Endothelial cell (in vitro differentiated cells): Measurements from ENCODE around the gene UEVLD. TPM values are rescaled to one million over a fixed set of nuclear protein-coding genes. Genes with fewer than 3 reads are reported as not detected.

Source experiments
- DNase-seq: peaks from one replicate; pipeline ENCODE4 v3.0.0; 2021; ENCODE audit warnings: low spot score
- H3K27ac Mint-ChIP-seq: one replicate; pipeline ENCODE4 v1.8.0; 2021; ENCODE audit warnings: mixed read lengths, inconsistent platforms; ENCODE audit not compliant: unreplicated experiment
- H3K27me3 Mint-ChIP-seq: one replicate; pipeline ENCODE4 v1.8.0; 2021; ENCODE audit warnings: mild to moderate bottlenecking, moderate library complexity, mixed read lengths, inconsistent platforms; ENCODE audit not compliant: unreplicated experiment
- H3K36me3 Mint-ChIP-seq: one replicate; pipeline ENCODE4 v1.8.0; 2021; ENCODE audit warnings: mild to moderate bottlenecking, low read depth, mixed read lengths, inconsistent platforms; ENCODE audit not compliant: unreplicated experiment
- H3K4me1 Mint-ChIP-seq: one replicate; pipeline ENCODE4 v1.8.0; 2021; ENCODE audit warnings: mild to moderate bottlenecking, mixed read lengths, inconsistent platforms; ENCODE audit not compliant: unreplicated experiment
- H3K4me3 Mint-ChIP-seq: one replicate; pipeline ENCODE4 v1.8.0; 2021; ENCODE audit warnings: mild to moderate bottlenecking, mixed read lengths, inconsistent platforms; ENCODE audit not compliant: unreplicated experiment
- H3K9me3 Mint-ChIP-seq: one replicate; pipeline ENCODE4 v1.8.0; 2021; ENCODE audit warnings: mixed read lengths, inconsistent platforms; ENCODE audit not compliant: unreplicated experiment
- long read RNA-seq: library from polyadenylated mRNA; unstranded; transcript quantifications from one replicate; pipeline ENCODE4 v2.0.0, GENCODE V29; 2020; ENCODE audit not compliant: unreplicated experiment
- total RNA-seq: library from RNA; stranded (reverse); fragmentation: NEBNext Ultra II Directional; extraction: Animal tissue kit (Norgen Biotek cat#: 25700); gene quantifications from one replicate; pipeline ENCODE4 v1.2.1, GENCODE V29; 2021; ENCODE audit not compliant: unreplicated experiment
- TF ChIP-seq, protein P1 (sequence below): fragments of 200-600 bp; sonication (generic); IDR thresholded peaks from one replicate; pipeline ENCODE4 v1.5.0; 2021; ENCODE audit warnings: antibody characterized with exemption; ENCODE audit not compliant: unreplicated experiment

The UEVLD gene
- total RNA-seq, result 13.2 TPM
- long read RNA-seq, full-length matches to known transcripts, result 3 of 6 reads
- long read RNA-seq, partial matches to known transcripts, result 0 of 6 reads
- long read RNA-seq, other reads (novel, unspliced or antisense), result 3 of 6 reads

DNA sequence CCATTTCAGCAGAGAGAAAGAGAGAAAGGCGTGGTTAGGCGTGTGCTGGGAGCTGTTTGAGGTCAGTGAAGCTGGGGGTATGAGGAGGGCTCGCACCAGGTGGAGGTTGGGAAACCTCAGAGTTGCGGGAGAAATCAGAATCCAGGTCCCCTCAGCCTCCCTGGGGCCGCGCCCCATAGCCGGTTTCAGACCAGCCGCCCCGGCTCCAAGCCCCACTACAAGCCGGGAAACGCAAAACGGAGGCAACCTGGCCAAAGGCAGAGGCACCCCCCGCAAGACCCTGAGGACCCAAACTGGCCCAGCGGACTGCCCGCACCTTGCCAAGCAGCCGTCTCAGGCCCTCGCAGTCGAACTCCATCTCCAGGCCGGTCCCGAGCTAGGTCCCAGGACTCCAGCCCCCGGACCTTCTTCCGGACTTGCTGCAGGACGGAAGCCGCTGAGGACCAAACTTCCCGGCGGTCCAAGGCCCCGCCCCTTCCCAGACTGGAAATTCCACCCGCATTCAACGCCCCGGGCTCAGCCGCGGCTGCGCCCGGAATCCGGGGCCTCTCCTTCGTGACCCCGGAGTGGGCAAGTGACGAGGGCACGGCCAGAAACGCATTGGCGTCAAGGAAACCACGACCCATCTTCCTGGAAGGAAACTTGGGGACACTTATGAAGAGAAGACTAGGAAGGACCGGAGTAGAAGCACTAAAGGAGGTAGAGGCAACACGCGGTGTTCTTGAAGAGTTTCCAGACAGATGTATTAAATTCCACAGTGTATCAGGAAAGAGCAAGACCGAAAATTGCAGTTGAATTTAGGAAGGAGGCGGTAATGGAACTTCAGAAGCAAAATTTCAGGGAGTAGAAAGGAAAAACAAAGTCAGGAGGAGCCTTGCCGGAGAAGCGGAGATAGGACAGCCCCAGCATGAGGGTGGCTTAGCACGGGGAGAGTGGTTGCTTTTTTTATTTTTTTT is at the start of gene UEVLD:
TSS of gene UEVLD (minus strand) at position 438 of the 956 bp plus-strand sequence. CDS start at position 358, 80 bp downstream.
- Mint-ChIP-seq H3K27me3 (no peaks in the 10 kb centered on the region), H3K9me3 (no peaks in the 10 kb centered on the region), H3K27ac (no peak within 1 kb of the TSS), H3K4me3 (no peak within 1 kb of the TSS), H3K36me3 (no peaks in the 10 kb centered on the region), H3K4me1 (peaks cover 3% of the 10 kb centered on the region)
- TF ChIP-seq, protein P1, sequence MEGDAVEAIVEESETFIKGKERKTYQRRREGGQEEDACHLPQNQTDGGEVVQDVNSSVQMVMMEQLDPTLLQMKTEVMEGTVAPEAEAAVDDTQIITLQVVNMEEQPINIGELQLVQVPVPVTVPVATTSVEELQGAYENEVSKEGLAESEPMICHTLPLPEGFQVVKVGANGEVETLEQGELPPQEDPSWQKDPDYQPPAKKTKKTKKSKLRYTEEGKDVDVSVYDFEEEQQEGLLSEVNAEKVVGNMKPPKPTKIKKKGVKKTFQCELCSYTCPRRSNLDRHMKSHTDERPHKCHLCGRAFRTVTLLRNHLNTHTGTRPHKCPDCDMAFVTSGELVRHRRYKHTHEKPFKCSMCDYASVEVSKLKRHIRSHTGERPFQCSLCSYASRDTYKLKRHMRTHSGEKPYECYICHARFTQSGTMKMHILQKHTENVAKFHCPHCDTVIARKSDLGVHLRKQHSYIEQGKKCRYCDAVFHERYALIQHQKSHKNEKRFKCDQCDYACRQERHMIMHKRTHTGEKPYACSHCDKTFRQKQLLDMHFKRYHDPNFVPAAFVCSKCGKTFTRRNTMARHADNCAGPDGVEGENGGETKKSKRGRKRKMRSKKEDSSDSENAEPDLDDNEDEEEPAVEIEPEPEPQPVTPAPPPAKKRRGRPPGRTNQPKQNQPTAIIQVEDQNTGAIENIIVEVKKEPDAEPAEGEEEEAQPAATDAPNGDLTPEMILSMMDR, result no peak
- DNase-seq, result peak; percentile 87

- Mint-ChIP-seq H3K27me3 (peaks cover 7% of the 10 kb centered on the region), H3K9me3 (no peaks in the 10 kb centered on the region)
These were observed 45.9 kb upstream of the UEVLD start, which contains the start of gene SPTY2D1 for GRCh38 chr11:18634140-18635032. Gene SPTY2D1, minus strand, starts transcription at chr11:18634342. Its CDS starts 85 bp downstream, at chr11:18634257.

DNA sequence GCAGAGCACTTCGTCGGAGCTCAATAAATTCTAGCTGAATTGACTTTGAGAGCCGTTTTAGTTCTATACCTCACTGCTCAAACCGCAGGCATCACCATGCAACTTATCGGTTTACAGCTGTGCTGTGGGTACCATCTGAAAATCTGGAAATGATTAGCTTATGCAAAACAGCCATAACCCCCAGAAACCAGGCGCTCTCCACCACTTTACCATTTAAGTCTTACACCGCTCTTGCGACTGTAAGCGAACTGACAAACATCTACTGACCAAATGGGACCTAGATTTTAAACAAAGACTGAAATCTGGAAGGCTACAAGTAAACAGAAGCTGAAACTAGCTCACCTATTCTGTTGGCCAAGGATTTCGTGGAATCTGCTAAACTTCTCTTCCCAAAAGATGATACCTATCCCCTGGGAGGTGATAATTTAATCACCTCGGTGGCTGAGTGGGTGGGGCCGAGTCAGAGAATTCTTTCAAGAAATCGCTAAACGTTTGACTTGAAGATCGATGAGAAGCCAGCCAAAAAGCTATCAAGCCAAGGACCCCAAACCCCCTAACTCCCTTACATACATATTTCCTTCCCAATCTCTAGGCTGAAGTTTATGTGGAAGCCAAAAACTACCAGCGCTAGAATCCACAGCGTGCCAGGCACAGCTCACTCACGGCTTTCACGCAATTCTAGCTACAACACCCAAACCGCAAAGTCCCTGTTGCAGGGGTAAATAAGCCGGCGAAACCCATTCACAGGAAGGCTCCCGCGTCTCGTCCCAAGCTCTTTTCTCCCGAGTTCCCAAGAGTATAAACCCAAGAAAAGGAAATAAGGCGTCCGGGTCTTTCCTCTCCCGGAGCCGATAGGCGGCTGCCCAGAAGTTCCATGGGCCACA is 45.0 kb upstream of the UEVLD start:
- H3K27ac Mint-ChIP-seq, result peak overlapping the region; percentile 100
- no peaks in the 10 kb centered on the region for H3K9me3 Mint-ChIP-seq
- peaks cover 7% of the 10 kb centered on the region for H3K27me3 Mint-ChIP-seq
- no peak for DNase-seq
- H3K4me3 Mint-ChIP-seq, result peak overlapping the region; percentile 100
- TF ChIP-seq, protein P1, result no peak
- H3K36me3 Mint-ChIP-seq, result no peaks in the 10 kb centered on the region
- peaks cover 10% of the 10 kb centered on the region for H3K4me1 Mint-ChIP-seq

More at GRCh38 chr11:18634140-18635032, 45.9 kb upstream of the UEVLD start, which contains the start of gene SPTY2D1:
- DNase-seq, result peak; percentile 97
- H3K27ac Mint-ChIP-seq, result peak within 1 kb of the TSS; percentile 100
- H3K4me3 Mint-ChIP-seq, result peak within 1 kb of the TSS; percentile 100
- H3K4me1 Mint-ChIP-seq, result peaks cover 10% of the 10 kb centered on the region
- TF ChIP-seq, protein P1, result no peak
- H3K36me3 Mint-ChIP-seq, result no peaks in the 10 kb centered on the region

- Mint-ChIP-seq H3K36me3 (no peaks in the 10 kb centered on the region), H3K9me3 (no peaks in the 10 kb centered on the region), H3K27ac (no peak overlapping the region), H3K27me3 (peaks cover 7% of the 10 kb centered on the region), H3K4me1 (peaks cover 10% of the 10 kb centered on the region), H3K4me3 (peak overlapping the region; percentile 100)
- TF ChIP-seq, protein P1, result no peak
- no peak for DNase-seq
These were observed 44.3 kb upstream of the UEVLD start for GRCh38 chr11:18632841-18633240.
